NCI-H2196 (cell line): ENCODE measurements around the gene ASB13.

Source experiments
- DNase-seq: peaks from one replicate; lab custom pipeline; 2025; ENCODE audit not compliant: unreplicated experiment; lab: John Stamatoyannopoulos, UW

The ASB13 gene

GRCh38 chr10:5648494-5649457 is 17.6 kb downstream of the ASB13 start:
- DNase-seq: no peak

GRCh38 chr10:5647507-5648240 is 18.7 kb downstream of the ASB13 start:
- no peak for DNase-seq

- no peak for DNase-seq
These were observed 20.3 kb downstream of the ASB13 start for GRCh38 chr10:5645944-5646617.

DNA sequence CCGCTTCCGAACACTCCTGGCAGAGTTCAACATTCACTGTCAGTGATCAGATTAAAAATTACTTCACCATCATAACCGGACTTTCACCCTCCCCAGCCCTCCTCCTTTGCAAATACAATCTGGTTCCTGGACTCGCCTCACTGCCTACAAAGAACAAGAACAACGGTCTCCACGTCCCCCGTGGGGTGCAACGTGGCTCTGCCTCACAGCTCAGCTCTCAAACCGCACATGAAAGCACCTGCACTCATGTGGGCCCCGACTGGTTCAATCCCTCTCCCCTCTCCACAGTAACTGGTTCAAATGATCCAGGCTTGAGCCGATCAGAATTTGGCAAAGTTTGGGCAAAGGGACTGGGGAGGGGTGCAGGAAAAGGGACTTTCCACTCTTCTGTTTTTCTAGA is 21.0 kb downstream of the ASB13 start:
- no peak for DNase-seq

DNA sequence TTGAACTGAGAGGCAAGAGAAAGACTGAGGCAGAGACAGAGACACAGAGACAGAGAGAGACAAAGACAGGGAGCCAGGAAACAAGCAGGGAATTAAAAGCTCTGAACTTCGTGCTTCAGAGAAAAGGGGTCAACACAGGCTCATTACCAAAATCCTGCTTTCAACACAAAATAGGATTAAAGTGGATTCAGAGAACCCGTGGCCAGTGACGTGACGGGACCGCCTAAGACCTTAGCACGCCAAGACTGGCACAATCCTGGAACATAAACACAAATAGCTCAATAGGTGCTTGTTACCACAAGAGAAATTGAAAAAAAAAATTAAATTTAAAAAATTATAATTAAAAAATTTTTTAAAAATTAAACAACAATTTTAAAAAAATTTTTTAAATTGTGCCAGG is 21.5 kb downstream of the ASB13 start:
- no peak for DNase-seq

DNA sequence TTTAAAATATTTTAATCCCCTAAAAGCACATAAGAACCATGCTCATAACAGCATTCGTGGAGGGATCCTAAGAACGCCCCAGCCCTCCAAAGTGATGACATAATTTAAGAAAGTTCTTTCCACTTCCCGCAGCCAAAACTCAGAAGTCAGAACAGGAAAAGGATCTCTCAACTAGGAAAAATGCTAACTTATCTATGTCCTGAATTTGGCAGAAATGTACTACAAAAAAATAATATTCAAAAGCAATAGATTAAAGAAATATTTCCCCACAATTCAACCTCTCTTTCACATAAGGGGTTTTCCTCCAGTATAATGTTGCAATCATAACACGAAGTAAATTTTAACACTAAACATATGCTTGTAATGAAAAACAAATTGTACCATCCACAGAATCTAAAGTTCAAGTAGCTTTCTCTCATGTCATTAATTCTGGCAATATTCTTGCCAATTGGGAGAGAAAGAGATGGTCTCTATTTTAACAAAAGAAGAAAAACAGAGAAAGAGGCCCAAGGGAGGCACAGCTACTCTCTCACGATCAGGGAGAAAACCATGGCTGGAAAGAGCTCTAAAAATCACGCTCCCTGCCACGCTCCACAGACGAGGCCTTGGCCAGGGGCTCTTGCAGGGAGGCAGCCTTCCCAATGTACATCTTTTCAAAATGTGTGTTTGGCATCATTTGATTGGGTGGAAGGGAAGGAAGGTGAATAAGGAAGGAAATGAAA is 22.9 kb downstream of the ASB13 start:
- DNase-seq: no peak

DNA sequence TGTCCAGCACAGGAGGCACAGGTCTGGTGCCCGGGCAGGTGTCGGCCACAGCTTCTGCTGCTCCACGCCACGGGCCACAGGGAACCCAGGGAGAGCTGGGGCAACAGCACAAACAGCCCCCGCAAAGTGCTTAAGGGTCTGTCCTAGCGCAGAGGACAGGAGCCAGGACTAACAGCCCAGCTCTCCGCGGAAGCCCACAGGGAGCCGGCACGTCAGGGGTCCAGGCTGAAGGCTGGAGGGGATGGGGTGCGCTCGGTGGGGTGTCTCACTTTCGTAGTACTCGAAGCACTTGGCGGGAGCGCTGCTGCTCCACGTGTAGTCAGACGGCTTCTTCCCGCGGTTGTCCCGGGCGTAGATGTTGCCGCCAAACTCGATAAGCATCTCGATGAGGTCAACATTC is 24.9 kb downstream of the ASB13 start:
- no peak for DNase-seq

DNA sequence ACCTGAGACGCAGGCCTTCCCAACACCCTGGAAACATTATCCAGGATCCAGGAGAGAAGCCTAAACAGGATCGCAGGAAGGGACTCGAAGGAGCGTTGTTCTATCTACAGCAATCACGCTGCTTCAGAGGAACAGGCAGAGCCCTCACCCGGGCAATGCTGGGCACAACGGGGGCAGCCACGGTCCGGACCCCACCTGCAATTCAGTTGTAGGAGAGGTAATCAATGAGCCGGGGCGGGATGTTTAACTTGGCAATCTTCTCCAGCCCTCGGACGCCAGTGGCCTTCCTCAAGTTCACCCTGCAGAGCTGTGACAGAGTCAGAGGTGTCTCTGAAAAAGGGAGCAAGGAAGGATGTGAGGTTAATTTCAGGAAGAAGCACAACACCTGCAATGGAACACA is 25.9 kb downstream of the ASB13 start:
- DNase-seq: no peak

DNA sequence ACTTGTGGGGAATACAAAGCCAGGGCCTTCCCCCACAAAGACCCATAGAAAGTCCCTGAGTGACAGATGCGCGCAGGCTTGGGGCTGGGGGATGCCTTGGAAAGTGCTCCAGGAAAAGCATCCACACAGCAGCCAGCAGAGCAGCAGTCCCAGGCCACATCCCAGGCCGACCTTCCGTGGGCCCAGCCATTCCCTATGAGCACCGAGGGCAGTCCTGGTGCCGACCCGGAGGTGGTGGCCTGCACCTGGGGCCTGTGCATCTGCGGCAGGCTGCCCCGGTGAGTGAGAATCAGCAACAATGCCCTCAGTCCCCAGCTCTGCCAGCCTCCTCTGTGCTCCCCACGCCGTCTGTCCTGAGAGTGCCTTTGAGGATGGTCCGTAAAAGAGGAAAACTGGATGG is 26.4 kb downstream of the ASB13 start:
- DNase-seq: no peak

GRCh38 chr10:5639066-5639465 is 27.3 kb downstream of the ASB13 start:
- DNase-seq: no peak

GRCh38 chr10:5638494-5638893 is 27.9 kb downstream of the ASB13 start:
- DNase-seq: no peak

- DNase-seq: no peak
These were observed 31.5 kb downstream of the ASB13 start for GRCh38 chr10:5634918-5635317.

- DNase-seq: no peak
These were observed 33.1 kb downstream of the ASB13 start for GRCh38 chr10:5633166-5633749.

- DNase-seq: no peak
These were observed 33.9 kb downstream of the ASB13 start for GRCh38 chr10:5632446-5632845.

DNA sequence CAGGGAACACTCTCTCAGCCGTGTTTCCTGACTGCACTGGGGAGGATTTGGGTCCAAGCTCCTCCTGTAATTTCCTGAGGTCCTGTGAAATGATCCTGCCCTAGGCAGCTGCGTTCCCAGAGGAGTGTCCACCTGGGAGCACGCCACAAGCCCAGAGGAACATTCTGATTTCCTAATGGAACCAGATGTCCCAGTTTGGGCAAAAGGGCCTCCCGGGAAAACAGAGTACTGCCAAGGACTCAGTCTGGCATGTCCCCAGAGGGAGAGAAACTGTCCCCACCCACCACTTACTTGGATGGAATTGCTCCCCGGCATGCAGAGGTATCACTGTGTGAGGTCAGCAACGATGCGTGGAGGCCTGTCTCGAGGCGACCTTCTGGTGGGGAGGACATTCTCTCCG is 34.5 kb downstream of the ASB13 start:
- DNase-seq: no peak

- DNase-seq: no peak
These were observed 36.3 kb downstream of the ASB13 start for GRCh38 chr10:5630112-5630436.

- peak; percentile 47 for DNase-seq
These were observed 36.9 kb downstream of the ASB13 start for GRCh38 chr10:5629303-5630111.

- DNase-seq: peak; percentile 1
These were observed 37.7 kb downstream of the ASB13 start for GRCh38 chr10:5628451-5629302.

DNA sequence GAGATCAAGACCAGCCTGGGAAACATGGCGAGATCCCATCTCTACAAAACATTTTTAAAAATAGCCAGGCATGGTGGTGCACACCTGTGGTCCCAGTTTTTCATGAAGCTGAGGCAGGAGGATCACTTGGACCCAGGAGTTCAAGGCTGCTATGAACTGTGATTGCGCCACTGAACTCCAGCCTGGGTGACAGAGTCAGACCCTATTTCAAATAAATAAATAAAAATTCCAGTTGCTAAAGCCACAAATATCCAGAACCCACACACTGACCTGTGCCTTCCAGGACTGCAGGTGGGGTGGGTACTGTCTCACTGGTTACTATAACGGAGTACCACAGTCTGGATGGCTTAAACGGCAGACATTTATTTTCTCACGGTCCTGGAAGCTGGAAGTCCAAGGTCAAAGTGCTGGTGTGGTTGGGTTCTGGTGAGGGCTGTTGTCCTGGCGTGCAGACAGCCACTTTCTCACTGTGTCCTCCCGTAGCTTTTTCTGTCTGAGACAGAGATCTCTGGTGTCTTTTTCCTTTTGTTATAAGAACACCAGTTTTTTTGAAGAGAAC is 38.8 kb downstream of the ASB13 start:
- DNase-seq: no peak
